BLaER1 treated with 17β-estradiol and CSF1 and Interleukin-3, amounts not matched to agents 10 nM and 100 nM (cell line): ENCODE measurements around the gene WWOX.
"Not testable (repeated sequence)": the region's sequence is repeated elsewhere in the genome, so short reads cannot be mapped to it uniquely, and the experiment has no call there.

Source experiments
- H3K27ac ChIP-seq, 11 experiments: shearing (Covaris generic); formaldehyde crosslinking; 2 replicates each; pipeline ENCODE4 v1.8.1; 2022
- H3K27me3 ChIP-seq, 11 experiments: shearing (Covaris generic); formaldehyde crosslinking; 2 replicates each; pipeline ENCODE4 v1.8.1; 2022
- H3K36me3 ChIP-seq, 11 experiments: shearing (Covaris generic); formaldehyde crosslinking; 2 replicates each; pipeline ENCODE4 v1.8.1; 2022
- H3K4me1 ChIP-seq, 10 experiments: shearing (Covaris generic); formaldehyde crosslinking; 2 replicates each; pipeline ENCODE4 v1.8.1; 2022
- H3K4me2 ChIP-seq, 11 experiments: shearing (Covaris generic); formaldehyde crosslinking; 2 replicates each; pipeline ENCODE4 v1.8.1; 2022
- H3K4me3 ChIP-seq, 10 experiments: shearing (Covaris generic); formaldehyde crosslinking; 2 replicates each; pipeline ENCODE4 v1.8.1; 2022
- H3K9ac ChIP-seq, 11 experiments: shearing (Covaris generic); formaldehyde crosslinking; 2 replicates each; pipeline ENCODE4 v1.8.1; 2022
- H3K9me3 ChIP-seq, 11 experiments: shearing (Covaris generic); formaldehyde crosslinking; replicated peaks in 1 of 11; 2 replicates each; pipeline ENCODE4 v1.8.1; 2022
- H4K20me1 ChIP-seq, 11 experiments: shearing (Covaris generic); formaldehyde crosslinking; 2 replicates each; pipeline ENCODE4 v1.8.1; 2022
- Cebpa-rat ChIP-seq, 11 experiments: shearing (Covaris generic); IDR thresholded peaks; 2 replicates each; pipeline ENCODE4 v1.8.1; 2022

The WWOX gene

GRCh38 chr16:79247386-79247785 is 1147.9 kb downstream of the WWOX start:
- no peaks in the 10 kb centered on the region for H3K27me3 ChIP-seq
- no peak overlapping the region for H3K4me3 ChIP-seq
- no peak for TF ChIP-seq Cebpa-rat (IDR thresholded peaks at IDR 0.05)
- peaks cover 0 to 7% (median 2%) of the 10 kb centered on the region in 10 experiments; a peak in 6 of 20 replicates for H3K4me1 ChIP-seq
- H3K36me3 ChIP-seq: no peaks in the 10 kb centered on the region
- H3K9ac ChIP-seq: no peak overlapping the region
- peaks cover 0 to 6% (median 0%) of the 10 kb centered on the region in 11 experiments; a peak in 2 of 22 replicates for H3K9me3 ChIP-seq
- no peak overlapping the region for H3K27ac ChIP-seq
- no peaks in the 10 kb centered on the region for H4K20me1 ChIP-seq
- H3K4me2 ChIP-seq: peak overlapping the region in 1 of 11 experiments; percentile 7; a peak in 2 of 22 replicates

DNA sequence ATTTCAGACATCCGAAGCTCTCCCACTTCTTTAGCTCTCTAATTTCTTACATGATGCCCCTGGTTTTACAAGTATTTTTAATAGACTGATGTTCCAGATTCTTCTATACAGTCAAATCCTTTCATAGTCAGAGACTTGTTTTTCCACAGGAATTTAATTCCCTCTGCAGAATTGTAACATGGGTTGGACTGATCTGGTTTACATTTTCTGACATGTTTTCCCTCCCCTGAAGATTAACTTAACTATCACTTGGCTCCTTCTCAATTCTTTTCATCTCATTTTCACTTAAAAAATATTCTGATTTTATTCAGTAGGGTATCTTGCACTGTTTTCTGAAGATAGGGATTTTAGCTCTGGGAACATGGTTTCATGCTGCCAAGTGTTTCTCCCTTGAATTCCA is 1148.9 kb downstream of the WWOX start:
- no peak overlapping the region for H3K27ac ChIP-seq
- no peak overlapping the region for H3K4me2 ChIP-seq
- H3K27me3 ChIP-seq: no peaks in the 10 kb centered on the region
- no peak overlapping the region for H3K4me3 ChIP-seq
- peaks cover 0 to 6% (median 0%) of the 10 kb centered on the region in 11 experiments; a peak in 2 of 22 replicates for H3K9me3 ChIP-seq
- peaks cover 0 to 7% (median 4%) of the 10 kb centered on the region in 10 experiments; a peak in 6 of 20 replicates for H3K4me1 ChIP-seq
- H4K20me1 ChIP-seq: no peaks in the 10 kb centered on the region
- no peaks in the 10 kb centered on the region for H3K36me3 ChIP-seq
- no peak for TF ChIP-seq Cebpa-rat (IDR thresholded peaks at IDR 0.05)
- no peak overlapping the region for H3K9ac ChIP-seq

- H4K20me1 ChIP-seq: no peaks in the 10 kb centered on the region
- H3K36me3 ChIP-seq: no peaks in the 10 kb centered on the region
- TF ChIP-seq Cebpa-rat (IDR thresholded peaks at IDR 0.05): no peak
Observed at GRCh38 chr16:79250502-79251098, 1151.1 kb downstream of the WWOX start.

GRCh38 chr16:79253100-79253631 is 1153.7 kb downstream of the WWOX start:
- no peaks in the 10 kb centered on the region for H3K27me3 ChIP-seq
- H3K9ac ChIP-seq: no peak overlapping the region
- peaks cover 0 to 5% (median 0%) of the 10 kb centered on the region in 10 experiments; a peak in 3 of 20 replicates for H3K4me1 ChIP-seq
- H3K36me3 ChIP-seq: no peaks in the 10 kb centered on the region
- no peak overlapping the region for H3K27ac ChIP-seq
- TF ChIP-seq Cebpa-rat (IDR thresholded peaks at IDR 0.05): no peak
- H3K4me2 ChIP-seq: no peak overlapping the region
- no peaks in the 10 kb centered on the region for H4K20me1 ChIP-seq
- no peak overlapping the region for H3K4me3 ChIP-seq
- no peaks in the 10 kb centered on the region for H3K9me3 ChIP-seq

More at GRCh38 chr16:79250502-79251098, 1151.1 kb downstream of the WWOX start:
- Histone ChIP-seq H3K4me1 (peaks cover 0 to 7% (median 4%) of the 10 kb centered on the region in 10 experiments; a peak in 6 of 20 replicates), H3K9ac (no peak overlapping the region), H3K4me3 (no peak overlapping the region), H3K4me2 (no peak overlapping the region), H3K27me3 (no peaks in the 10 kb centered on the region), H3K27ac (no peak overlapping the region), H3K9me3 (no peaks in the 10 kb centered on the region; a peak in 1 of 22 replicates)

GRCh38 chr16:79257953-79258490 is 1158.6 kb downstream of the WWOX start:
- Histone ChIP-seq H3K4me1 (peaks cover 0 to 19% (median 0%) of the 10 kb centered on the region in 10 experiments; a peak in 6 of 20 replicates), H4K20me1 (no peaks in the 10 kb centered on the region), H3K4me3 (no peak overlapping the region), H3K9ac (no peak overlapping the region), H3K4me2 (no peak overlapping the region), H3K27ac (no peak overlapping the region), H3K9me3 (no peaks in the 10 kb centered on the region), H3K36me3 (no peaks in the 10 kb centered on the region), H3K27me3 (no peaks in the 10 kb centered on the region)
- TF ChIP-seq Cebpa-rat (IDR thresholded peaks at IDR 0.05): no peak

GRCh38 chr16:79260890-79261289 is 1161.4 kb downstream of the WWOX start:
- H3K27me3 ChIP-seq, H3K9me3 ChIP-seq, H4K20me1 ChIP-seq, H3K9ac ChIP-seq, H3K36me3 ChIP-seq, H3K27ac ChIP-seq, H3K4me3 ChIP-seq: not testable (repeated sequence)
- Histone ChIP-seq H3K4me2 (0 out of 22 replicates have a peak overlapping the region, but pooled peaks of 1 of the 11 experiments have one; percentile 81), H3K4me1 (peaks cover 0 to 48% (median 19%) of the 10 kb centered on the region in 10 experiments; a peak in 14 of 20 replicates)

- no peak for TF ChIP-seq Cebpa-rat (IDR thresholded peaks at IDR 0.05)
Observed at GRCh38 chr16:79261481-79261940, 1162.1 kb downstream of the WWOX start.

GRCh38 chr16:79261944-79262552 is 1162.6 kb downstream of the WWOX start:
- H3K4me3 ChIP-seq: no peak overlapping the region
- no peak for TF ChIP-seq Cebpa-rat (IDR thresholded peaks at IDR 0.05)
- H3K9me3 ChIP-seq: 0 out of 22 replicates have a peak, but pooled peaks cover 0 to 2% (median 0%) of the 10 kb centered on the region in 11 experiments
- H3K27me3 ChIP-seq: no peaks in the 10 kb centered on the region
- no peaks in the 10 kb centered on the region for H3K36me3 ChIP-seq
- H3K27ac ChIP-seq: no peak overlapping the region
- no peak overlapping the region for H3K9ac ChIP-seq
- no peaks in the 10 kb centered on the region for H4K20me1 ChIP-seq
- peak overlapping the region in 2 of 11 experiments; percentile 75 to 81; a peak in 4 of 22 replicates for H3K4me2 ChIP-seq
- peaks cover 0 to 59% (median 19%) of the 10 kb centered on the region in 10 experiments; a peak in 14 of 20 replicates for H3K4me1 ChIP-seq

More at GRCh38 chr16:79261481-79261940, 1162.1 kb downstream of the WWOX start:
- no peak overlapping the region for H3K9ac ChIP-seq
- no peak overlapping the region for H3K27ac ChIP-seq
- H3K27me3 ChIP-seq: no peaks in the 10 kb centered on the region
- no peaks in the 10 kb centered on the region for H3K36me3 ChIP-seq
- no peaks in the 10 kb centered on the region for H4K20me1 ChIP-seq
- no peak overlapping the region for H3K4me3 ChIP-seq
- H3K4me1 ChIP-seq: peaks cover 0 to 54% (median 19%) of the 10 kb centered on the region in 10 experiments; a peak in 14 of 20 replicates
- peak overlapping the region in 2 of 11 experiments; percentile 75 to 81; a peak in 4 of 22 replicates for H3K4me2 ChIP-seq
- H3K9me3 ChIP-seq: no peaks in the 10 kb centered on the region
